H1 (cell line): ENCODE measurements around the gene NR5A2. TPM values are rescaled to one million over a fixed set of nuclear protein-coding genes. Genes with fewer than 3 reads are reported as not detected.

Experiments used
- CTCF ChIA-PET: fragments of 300-600 bp; sonication (Branson Sonifier 250); formaldehyde crosslinking; loops from one replicate; lab custom pipeline; 2021; ENCODE audit not compliant: partially characterized antibody; lab: Charles Lee
- POLR2A ChIA-PET: fragments of 300-600 bp; sonication (Branson Sonifier 250); formaldehyde crosslinking; loops from one replicate; lab custom pipeline; 2021; ENCODE audit warnings: inconsistent platforms; ENCODE audit not compliant: partially characterized antibody; lab: Charles Lee
- DNase-seq, 2 experiments: peaks; one replicate each; pipeline versions ENCODE4 v3.0.0 to v3.0.0-alpha.2; 2010 to 2022; ENCODE audit warnings: low spot score in 2 of 2, low read depth in 1 of 2, mixed read lengths in 1 of 2
- FAIRE-seq: peaks from 2 replicates; lab custom pipeline; 2011; peaks lifted over from hg19 to GRCh38; lab: Jason Lieb, UNC
- H2AFZ ChIP-seq: 2 replicates; pipeline ENCODE4 v1.8.1; 2012; ENCODE audit warnings: low read length, inconsistent platforms
- H2AK5ac ChIP-seq: 2 replicates; pipeline ENCODE4 v1.6.1; 2013; ENCODE audit warnings: low read depth, low read length
- H2BK120ac ChIP-seq: replicated peaks from 2 replicates; pipeline ENCODE3; 2013; ENCODE audit warnings: low read depth, low read length, inconsistent platforms
- H2BK12ac ChIP-seq: 2 replicates; pipeline ENCODE4 v1.6.1; 2013; ENCODE audit warnings: low read depth, low read length
- H2BK15ac ChIP-seq: 2 replicates; pipeline ENCODE4 v1.6.1; 2013; ENCODE audit warnings: low read length
- H2BK20ac ChIP-seq: 2 replicates; pipeline ENCODE4 v1.6.1; 2013; ENCODE audit warnings: low read length
- H2BK5ac ChIP-seq: 2 replicates; pipeline ENCODE4 v1.6.1; 2013; ENCODE audit warnings: low read depth, low read length
- H3K14ac ChIP-seq: 2 replicates; pipeline ENCODE4 v1.6.1; 2013; ENCODE audit warnings: inconsistent platforms; ENCODE audit not compliant: insufficient read length
- H3K18ac ChIP-seq: 2 replicates; pipeline ENCODE4 v1.6.1; 2013; ENCODE audit warnings: low read length; ENCODE audit errors: extremely low read depth
- H3K23ac ChIP-seq: 2 replicates; pipeline ENCODE4 v1.6.1; 2013; ENCODE audit warnings: inconsistent platforms; ENCODE audit not compliant: insufficient read length
- H3K23me2 ChIP-seq: 2 replicates; pipeline ENCODE4 v1.6.1; 2013; ENCODE audit warnings: low read depth, low read length
- H3K27ac ChIP-seq: 2 replicates; pipeline ENCODE4 v1.6.1; 2011; ENCODE audit warnings: low read depth, low read length, inconsistent platforms
- H3K27me3 ChIP-seq, 4 experiments: replicated peaks in 1 of 4; 1 replicate in 1 of 4; 2 replicates in 3 of 4; pipeline versions ENCODE4 v1.6.1 to v1.8.1; 2011 to 2013; ENCODE audit warnings: low read length in 3 of 4, mild to moderate bottlenecking in 3 of 4, inconsistent platforms in 2 of 4, mixed read lengths in 2 of 4, moderate library complexity in 1 of 4; ENCODE audit not compliant: control insufficient read depth in 3 of 4, insufficient read depth in 3 of 4; ENCODE audit errors: extremely low read depth in 1 of 4
- H3K36me3 ChIP-seq, 4 experiments: 2 replicates each; pipeline versions ENCODE4 v1.6.1 to v1.8.1; 2011 to 2013; ENCODE audit warnings: mild to moderate bottlenecking in 4 of 4, low read length in 3 of 4, moderate library complexity in 2 of 4, control low read depth in 1 of 4, inconsistent platforms in 1 of 4; ENCODE audit not compliant: insufficient read depth in 4 of 4, control insufficient read depth in 2 of 4
- H3K4ac ChIP-seq: replicated peaks from 2 replicates; pipeline ENCODE3; 2013; ENCODE audit warnings: low read length, low read depth, mixed read lengths, inconsistent platforms; ENCODE audit not compliant: insufficient read length
- H3K4me1 ChIP-seq, 4 experiments: replicated peaks in 1 of 4; 1 replicate in 1 of 4; 2 replicates in 3 of 4; pipeline versions ENCODE4 v1.6.1 to v1.8.1; 2011 to 2013; ENCODE audit warnings: low read length in 3 of 4, inconsistent platforms in 2 of 4, mixed read lengths in 1 of 4; ENCODE audit not compliant: insufficient read depth in 4 of 4, control insufficient read depth in 3 of 4
- H3K4me2 ChIP-seq, 2 experiments: 2 replicates each; pipeline versions ENCODE4 v1.6.1 to v1.8.1; 2011 to 2013; ENCODE audit warnings: low read depth in 2 of 2, low read length in 2 of 2, control low read depth in 1 of 2, inconsistent platforms in 1 of 2, mild to moderate bottlenecking in 1 of 2; ENCODE audit not compliant: insufficient read depth in 1 of 2
- H3K4me3 ChIP-seq, 4 experiments: fragments of 200-600, 300-600 bp in 1 of 4; sonication (generic), shearing (Covaris generic), sonication (Bioruptor Twin) in 1 of 4; 2 replicates each; pipeline versions ENCODE4 v1.5.1 to v1.8.1; 2011 to 2016; ENCODE audit warnings: low read length in 4 of 4, low read depth in 3 of 4, control low read depth in 2 of 4, inconsistent platforms in 2 of 4, mild to moderate bottlenecking in 2 of 4, mixed read lengths in 1 of 4, moderate library complexity in 1 of 4; ENCODE audit not compliant: insufficient read depth in 2 of 4; ENCODE audit errors: extremely low read depth in 1 of 4
- H3K56ac ChIP-seq: replicated peaks from 2 replicates; pipeline ENCODE3; 2013; ENCODE audit warnings: low read depth, mild to moderate bottlenecking, mixed read lengths, low read length, inconsistent platforms; ENCODE audit not compliant: insufficient read length
- H3K79me1 ChIP-seq: 2 replicates; pipeline ENCODE4 v1.6.1; 2013; ENCODE audit warnings: low read depth, low read length, control low read depth
- H3K79me2 ChIP-seq, 2 experiments: 2 replicates each; pipeline versions ENCODE4 v1.6.1 to v1.8.1; 2012 to 2013; ENCODE audit warnings: low read length in 2 of 2, mild to moderate bottlenecking in 2 of 2, inconsistent platforms in 1 of 2; ENCODE audit not compliant: insufficient read depth in 2 of 2, control insufficient read depth in 1 of 2
- H3K9ac ChIP-seq, 4 experiments: replicated peaks in 1 of 4; 1 replicate in 1 of 4; 2 replicates in 3 of 4; pipeline versions ENCODE4 v1.6.1 to v1.8.1; 2011 to 2013; ENCODE audit warnings: low read depth in 3 of 4, low read length in 3 of 4, control low read depth in 2 of 4, mild to moderate bottlenecking in 2 of 4, moderate library complexity in 2 of 4, inconsistent platforms in 1 of 4; ENCODE audit errors: extremely low read depth in 1 of 4
- H3K9me3 ChIP-seq, 2 experiments: 2 replicates each; pipeline versions ENCODE4 v1.6.1 to v1.8.1; 2012 to 2013; ENCODE audit warnings: mild to moderate bottlenecking in 2 of 2, moderate library complexity in 2 of 2, control low read depth in 1 of 2, inconsistent platforms in 1 of 2, low read depth in 1 of 2, low read length in 1 of 2, mixed read lengths in 1 of 2; ENCODE audit not compliant: insufficient read depth in 2 of 2
- H4K20me1 ChIP-seq, 2 experiments: replicated peaks in 1 of 2; 2 replicates each; pipeline versions ENCODE3 to v1.8.1; 2011 to 2013; ENCODE audit warnings: inconsistent platforms in 2 of 2, low read length in 2 of 2, mild to moderate bottlenecking in 1 of 2; ENCODE audit not compliant: insufficient read depth in 2 of 2, control insufficient read depth in 1 of 2
- H4K5ac ChIP-seq: 2 replicates; pipeline ENCODE4 v1.6.1; 2013; ENCODE audit warnings: low read length, low read depth, mixed read lengths, inconsistent platforms; ENCODE audit not compliant: insufficient read length
- H4K8ac ChIP-seq: 2 replicates; pipeline ENCODE4 v1.8.0; 2013; ENCODE audit warnings: mild to moderate bottlenecking, moderate library complexity, low read length, inconsistent platforms; ENCODE audit not compliant: insufficient read depth; ENCODE audit errors: extremely low read depth
- H4K91ac ChIP-seq: replicated peaks from 2 replicates; pipeline ENCODE3; 2013; ENCODE audit warnings: low read length, mixed read lengths, inconsistent platforms; ENCODE audit not compliant: insufficient read length
- CBX5 ChIP-seq: fragments of 300-800, 300-1000 bp; sonication (generic); IDR thresholded peaks from 2 replicates; pipeline ENCODE4 v1.7.1; 2016; ENCODE audit warnings: antibody characterized with exemption, low read length, low read depth
- CHD1 ChIP-seq: IDR thresholded peaks from 2 replicates; pipeline ENCODE4 v1.6.1; 2012; ENCODE audit warnings: low read depth, low read length, improper control_type of control experiment
- EP300 ChIP-seq, 2 experiments: IDR thresholded peaks; 1 replicate in 1 of 2; 2 replicates in 1 of 2; pipeline ENCODE4 v1.6.1; 2011 to 2012; ENCODE audit warnings: low read depth in 2 of 2, low read length in 2 of 2, mild to moderate bottlenecking in 2 of 2, borderline replicate concordance in 1 of 2, inconsistent platforms in 1 of 2, moderate library complexity in 1 of 2
- GABPA ChIP-seq: IDR thresholded peaks from 2 replicates; pipeline ENCODE4 v1.6.1; 2011; ENCODE audit warnings: mild to moderate bottlenecking, low read length, moderate library complexity, borderline replicate concordance; ENCODE audit not compliant: insufficient read depth
- JUND ChIP-seq: IDR thresholded peaks from 2 replicates; pipeline ENCODE4 v1.6.1; 2011; ENCODE audit warnings: mild to moderate bottlenecking, improper control_type of control experiment, low read length
- POLR2A ChIP-seq, 2 experiments: IDR thresholded peaks; 1 replicate in 1 of 2; 2 replicates in 1 of 2; pipeline ENCODE4 v1.6.1; 2011; ENCODE audit warnings: low read depth in 2 of 2, low read length in 2 of 2, mild to moderate bottlenecking in 2 of 2; ENCODE audit errors: control extremely low read depth in 1 of 2
- POLR2AphosphoS5 ChIP-seq: IDR thresholded peaks from 2 replicates; pipeline ENCODE4 v1.6.1; 2011; ENCODE audit warnings: low read depth, low read length
- SP4 ChIP-seq: IDR thresholded peaks from 2 replicates; pipeline ENCODE4 v1.6.1; 2012; ENCODE audit warnings: low read length, inconsistent platforms
- SUZ12 ChIP-seq: fragments of 200-600 bp; sonication (generic); IDR thresholded peaks from 2 replicates; pipeline ENCODE4 v1.6.1; 2012; ENCODE audit warnings: mild to moderate bottlenecking, inconsistent platforms, low read length, moderate library complexity, mixed read lengths
- YY1 ChIP-seq: IDR thresholded peaks from 2 replicates; pipeline ENCODE4 v1.6.1; 2011; ENCODE audit warnings: low read depth, mild to moderate bottlenecking, low read length
- whole genome bisulfite sequencing, 2 experiments: shearing (Covaris generic) in 1 of 2; methylation state at CpG; one replicate each; pipeline versions ENCODE4 v1.1.6 to v1.1.7; 2013 to 2015; ENCODE audit warnings: low lambda C conversion rate in 2 of 2, mixed read lengths in 2 of 2, inconsistent platforms in 1 of 2, low coverage in 1 of 2, missing lambda C conversion rate in 1 of 2; ENCODE audit not compliant: insufficient replicate concordance in 2 of 2, insufficient coverage in 1 of 2, insufficient read length in 1 of 2; ENCODE audit errors: extremely low coverage in 1 of 2, missing lambda C conversion rate in 1 of 2; 5-methylcytosine and 5-hydroxymethylcytosine counted together
- polyA plus RNA-seq, 7 experiments: library from polyadenylated mRNA; depleted of rRNA in 3 of 7; stranded (reverse) in 5 of 7; unstranded in 2 of 7; fragments of >200 nt in 5 of 7; fragments of 200-250 nt in 2 of 7; gene quantifications; 1 replicate in 5 of 7; 2 replicates in 1 of 7; 4 replicates in 1 of 7; pipeline versions ENCODE4 v1.2.1 to v1.2.3, GENCODE V29; 2011 to 2013; ENCODE audit warnings: missing spikeins in 2 of 7, mixed read lengths in 2 of 7
- total RNA-seq: library from RNA; stranded (reverse); fragmentation: NEBNext Ultra II Directional; extraction: Animal tissue kit (Norgen Biotek cat#: 25700); gene quantifications from 2 replicates; pipeline ENCODE4 v1.2.1, GENCODE V29; 2021
- TF ChIP-seq, protein P1 (sequence below): IDR thresholded peaks from 2 replicates; pipeline ENCODE4 v1.6.1; 2012; ENCODE audit warnings: low read length, inconsistent platforms
- TF ChIP-seq, protein P2 (sequence below): IDR thresholded peaks from 2 replicates; pipeline ENCODE4 v1.6.1; 2011; ENCODE audit warnings: low read depth, mild to moderate bottlenecking, low read length; ENCODE audit not compliant: insufficient read depth
- TF ChIP-seq, protein P3 (sequence below): IDR thresholded peaks from 2 replicates; pipeline ENCODE4 v1.6.1; 2012; ENCODE audit warnings: inconsistent platforms

The NR5A2 gene
- total and polyA plus RNA-seq, 2 of the 8 experiments (the other 6 are each of a cell fraction or from before 2014, with no cell fraction given) = 1.7 to 11.6 TPM

DNA sequence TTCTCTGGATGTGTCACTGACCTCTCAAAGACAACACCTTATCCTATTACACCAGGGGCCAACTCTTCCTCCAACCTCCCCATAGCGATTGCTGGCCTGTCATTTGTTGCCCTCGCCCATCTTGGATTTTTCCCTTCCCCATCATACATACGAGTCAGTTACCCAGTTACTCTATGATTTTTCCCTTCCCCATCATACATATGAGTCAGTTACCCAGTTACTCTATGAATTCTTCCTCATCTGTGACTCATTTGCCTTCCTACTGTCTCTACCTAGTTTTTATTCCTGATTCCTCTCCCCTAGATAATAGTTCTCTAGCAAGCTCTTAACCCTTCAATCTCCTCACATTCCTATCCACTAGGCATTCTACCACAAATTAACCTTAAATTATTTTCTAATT lies 178.8 kb downstream of the NR5A2 start:
- Histone ChIP-seq H3K9me3 (no peaks in the 10 kb centered on the region), H3K27ac (no peak overlapping the region), H3K4me3 (no peak overlapping the region), H3K79me1 (no peaks in the 10 kb centered on the region), H3K4me2 (no peak overlapping the region), H4K5ac (no peak overlapping the region), H3K36me3 (no peaks in the 10 kb centered on the region), H3K4me1 (no peaks in the 10 kb centered on the region), H3K56ac (no peak overlapping the region), H4K8ac (no peak overlapping the region), H3K14ac (no peak overlapping the region), H3K18ac (no peak overlapping the region), H2AFZ (no peak overlapping the region), H3K23me2 (no peaks in the 10 kb centered on the region), H3K79me2 (no peaks in the 10 kb centered on the region), H3K27me3 (no peaks in the 10 kb centered on the region), H3K23ac (no peak overlapping the region), H2BK15ac (no peak overlapping the region), H3K9ac (no peak overlapping the region), H2AK5ac (no peak overlapping the region), H2BK20ac (no peak overlapping the region), H2BK120ac (no peak overlapping the region), H2BK12ac (no peak overlapping the region), H3K4ac (no peak overlapping the region), H4K20me1 (no peaks in the 10 kb centered on the region), H2BK5ac (no peak overlapping the region), H4K91ac (no peak overlapping the region)
- no peak for FAIRE-seq
- ChIA-PET CTCF (no interaction called here), POLR2A (no interaction called here)
- no peak for DNase-seq
- 86% methylated on average over 3 of the region's 3 CpGs; no CpG with 5 or more reads in 1 of the 2 experiments for WGBS, 2 experiments
- TF ChIP-seq POLR2A (IDR thresholded peaks at IDR 0.05; ENCODE audit: control extremely low read depth in 1 of 2, low read depth in 2 of 2, low read length in 2 of 2) = no peak
- no peak for TF ChIP-seq SUZ12
- TF ChIP-seq CBX5 = no peak
- TF ChIP-seq YY1 = no peak
- no peak for TF ChIP-seq CHD1
- no peak for TF ChIP-seq GABPA
- no peak for TF ChIP-seq POLR2AphosphoS5
- no peak for TF ChIP-seq JUND
- TF ChIP-seq, protein P1, sequence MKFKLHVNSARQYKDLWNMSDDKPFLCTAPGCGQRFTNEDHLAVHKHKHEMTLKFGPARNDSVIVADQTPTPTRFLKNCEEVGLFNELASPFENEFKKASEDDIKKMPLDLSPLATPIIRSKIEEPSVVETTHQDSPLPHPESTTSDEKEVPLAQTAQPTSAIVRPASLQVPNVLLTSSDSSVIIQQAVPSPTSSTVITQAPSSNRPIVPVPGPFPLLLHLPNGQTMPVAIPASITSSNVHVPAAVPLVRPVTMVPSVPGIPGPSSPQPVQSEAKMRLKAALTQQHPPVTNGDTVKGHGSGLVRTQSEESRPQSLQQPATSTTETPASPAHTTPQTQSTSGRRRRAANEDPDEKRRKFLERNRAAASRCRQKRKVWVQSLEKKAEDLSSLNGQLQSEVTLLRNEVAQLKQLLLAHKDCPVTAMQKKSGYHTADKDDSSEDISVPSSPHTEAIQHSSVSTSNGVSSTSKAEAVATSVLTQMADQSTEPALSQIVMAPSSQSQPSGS = no peak
- TF ChIP-seq, protein P2, sequence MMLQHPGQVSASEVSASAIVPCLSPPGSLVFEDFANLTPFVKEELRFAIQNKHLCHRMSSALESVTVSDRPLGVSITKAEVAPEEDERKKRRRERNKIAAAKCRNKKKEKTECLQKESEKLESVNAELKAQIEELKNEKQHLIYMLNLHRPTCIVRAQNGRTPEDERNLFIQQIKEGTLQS = no peak
- no peak for TF ChIP-seq EP300 (IDR thresholded peaks at IDR 0.05; ENCODE audit: borderline replicate concordance in 1 of 2, low read depth in 2 of 2, low read length in 2 of 2)
- TF ChIP-seq, protein P3, sequence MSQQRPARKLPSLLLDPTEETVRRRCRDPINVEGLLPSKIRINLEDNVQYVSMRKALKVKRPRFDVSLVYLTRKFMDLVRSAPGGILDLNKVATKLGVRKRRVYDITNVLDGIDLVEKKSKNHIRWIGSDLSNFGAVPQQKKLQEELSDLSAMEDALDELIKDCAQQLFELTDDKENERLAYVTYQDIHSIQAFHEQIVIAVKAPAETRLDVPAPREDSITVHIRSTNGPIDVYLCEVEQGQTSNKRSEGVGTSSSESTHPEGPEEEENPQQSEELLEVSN = no peak
- no peak for TF ChIP-seq SP4
